ENCODE results near the gene GPS2.

The GPS2 gene

GRCh38 chr17:7306911-7307685 is 8.1 kb downstream of the GPS2 start, which contains the start of gene EIF5A:
Gene EIF5A (plus strand): TSS chr17:7307628. CDS start chr17:7309636, 2,008 bp downstream.
- Histone ChIP-seq H3K9ac (ENCODE audit: low read length) (peak within 1 kb of the TSS; percentile 96), H3K27me3 (ENCODE audit: control insufficient read depth, insufficient read depth, low read length) (no peaks in the 10 kb centered on the region), H3K4me3 (ENCODE audit: low read depth, low read length) (peak within 1 kb of the TSS; percentile 98), H3K9me3 (ENCODE audit: control insufficient read depth, insufficient read depth, low read depth, low read length) (no peaks in the 10 kb centered on the region), H3K27ac (ENCODE audit: low read depth, low read length) (peak within 1 kb of the TSS; percentile 97), H3K4me1 (ENCODE audit: control insufficient read depth, insufficient read depth, low read length) (peaks cover 5% of the 10 kb centered on the region; the same call in 1 of the 2 replicates), H3K36me3 (ENCODE audit: control insufficient read depth, insufficient read depth, low read length) (peaks cover 34% of the 10 kb centered on the region)

GRCh38 chr17:7304179-7304578 is 11.0 kb downstream of the GPS2 start:
- peaks cover 2% of the 10 kb centered on the region; the same call in 1 of the 2 replicates for H3K4me1 ChIP-seq (ENCODE audit: control insufficient read depth, insufficient read depth, low read length)
- H3K27ac ChIP-seq (ENCODE audit: low read depth, low read length) = no peak overlapping the region
- peaks cover 6% of the 10 kb centered on the region for H3K36me3 ChIP-seq (ENCODE audit: control insufficient read depth, insufficient read depth, low read length)
- H3K4me3 ChIP-seq (ENCODE audit: low read depth, low read length) = no peak overlapping the region
- H3K9ac ChIP-seq (ENCODE audit: low read length) = no peak overlapping the region
- 0 out of 2 replicates have a peak, but pooled peaks cover 4% of the 10 kb centered on the region for H3K27me3 ChIP-seq (ENCODE audit: control insufficient read depth, insufficient read depth, low read length)
- no peaks in the 10 kb centered on the region for H3K9me3 ChIP-seq (ENCODE audit: control insufficient read depth, insufficient read depth, low read depth, low read length)

GRCh38 chr17:7296189-7296861 is 18.8 kb downstream of the GPS2 start:
- Histone ChIP-seq H3K4me1 (ENCODE audit: control insufficient read depth, insufficient read depth, low read length) (peaks cover 18% of the 10 kb centered on the region), H3K27ac (ENCODE audit: low read depth, low read length) (no peak overlapping the region), H3K9me3 (ENCODE audit: control insufficient read depth, insufficient read depth, low read depth, low read length) (no peaks in the 10 kb centered on the region), H3K4me3 (ENCODE audit: low read depth, low read length) (peak overlapping the region; percentile 15), H3K27me3 (ENCODE audit: control insufficient read depth, insufficient read depth, low read length) (peaks cover 29% of the 10 kb centered on the region), H3K36me3 (ENCODE audit: control insufficient read depth, insufficient read depth, low read length) (no peaks in the 10 kb centered on the region), H3K9ac (ENCODE audit: low read length) (no peak overlapping the region)

GRCh38 chr17:7295230-7296180 is 19.7 kb downstream of the GPS2 start:
- Histone ChIP-seq H3K4me3 (ENCODE audit: low read depth, low read length) (peak overlapping the region; percentile 83), H3K4me1 (ENCODE audit: control insufficient read depth, insufficient read depth, low read length) (peaks cover 18% of the 10 kb centered on the region), H3K9me3 (ENCODE audit: control insufficient read depth, insufficient read depth, low read depth, low read length) (no peaks in the 10 kb centered on the region), H3K27me3 (ENCODE audit: control insufficient read depth, insufficient read depth, low read length) (peaks cover 29% of the 10 kb centered on the region), H3K27ac (ENCODE audit: low read depth, low read length) (no peak overlapping the region), H3K36me3 (ENCODE audit: control insufficient read depth, insufficient read depth, low read length) (0 out of 2 replicates have a peak, but pooled peaks cover 2% of the 10 kb centered on the region), H3K9ac (ENCODE audit: low read length) (peak overlapping the region; percentile 51)

- Histone ChIP-seq H3K27ac (ENCODE audit: low read depth, low read length) (no peak within 1 kb of the TSS; the same call in 1 of the 2 replicates), H3K36me3 (ENCODE audit: control insufficient read depth, insufficient read depth, low read length) (0 out of 2 replicates have a peak, but pooled peaks cover 2% of the 10 kb centered on the region), H3K4me3 (ENCODE audit: low read depth, low read length) (peak within 1 kb of the TSS; percentile 83), H3K9me3 (ENCODE audit: control insufficient read depth, insufficient read depth, low read depth, low read length) (no peaks in the 10 kb centered on the region), H3K27me3 (ENCODE audit: control insufficient read depth, insufficient read depth, low read length) (peaks cover 26% of the 10 kb centered on the region), H3K4me1 (ENCODE audit: control insufficient read depth, insufficient read depth, low read length) (peaks cover 18% of the 10 kb centered on the region), H3K9ac (ENCODE audit: low read length) (peak within 1 kb of the TSS; percentile 51)
Observed at GRCh38 chr17:7294614-7295153, 20.5 kb downstream of the GPS2 start, which contains the start of gene YBX2. Gene YBX2 (minus strand): TSS chr17:7294639. CDS start chr17:7294500, 139 bp downstream.

- peaks cover 18% of the 10 kb centered on the region for H3K4me1 ChIP-seq (ENCODE audit: control insufficient read depth, insufficient read depth, low read length)
- H3K4me3 ChIP-seq (ENCODE audit: low read depth, low read length) = peak overlapping the region; percentile 46
- peaks cover 25% of the 10 kb centered on the region for H3K27me3 ChIP-seq (ENCODE audit: control insufficient read depth, insufficient read depth, low read length)
- no peak overlapping the region for H3K9ac ChIP-seq (ENCODE audit: low read length)
- H3K9me3 ChIP-seq (ENCODE audit: control insufficient read depth, insufficient read depth, low read depth, low read length) = no peaks in the 10 kb centered on the region
- 0 out of 2 replicates have a peak, but pooled peaks cover 2% of the 10 kb centered on the region for H3K36me3 ChIP-seq (ENCODE audit: control insufficient read depth, insufficient read depth, low read length)
- H3K27ac ChIP-seq (ENCODE audit: low read depth, low read length) = no peak overlapping the region; the same call in 1 of the 2 replicates
Observed at GRCh38 chr17:7293816-7294613, 21.1 kb downstream of the GPS2 start.

GRCh38 chr17:7293159-7293558 is 22.0 kb downstream of the GPS2 start:
- Histone ChIP-seq H3K9ac (ENCODE audit: low read length) (no peak overlapping the region), H3K9me3 (ENCODE audit: control insufficient read depth, insufficient read depth, low read depth, low read length) (no peaks in the 10 kb centered on the region), H3K4me3 (ENCODE audit: low read depth, low read length) (peak overlapping the region; percentile 46; the same call in 1 of the 2 replicates), H3K36me3 (ENCODE audit: control insufficient read depth, insufficient read depth, low read length) (0 out of 2 replicates have a peak, but pooled peaks cover 2% of the 10 kb centered on the region), H3K27ac (ENCODE audit: low read depth, low read length) (no peak overlapping the region), H3K4me1 (ENCODE audit: control insufficient read depth, insufficient read depth, low read length) (peaks cover 18% of the 10 kb centered on the region), H3K27me3 (ENCODE audit: control insufficient read depth, insufficient read depth, low read length) (peaks cover 23% of the 10 kb centered on the region)

GRCh38 chr17:7292729-7293128 is 22.4 kb downstream of the GPS2 start:
- no peak overlapping the region for H3K27ac ChIP-seq (ENCODE audit: low read depth, low read length)
- H3K9ac ChIP-seq (ENCODE audit: low read length) = no peak overlapping the region
- H3K9me3 ChIP-seq (ENCODE audit: control insufficient read depth, insufficient read depth, low read depth, low read length) = no peaks in the 10 kb centered on the region
- no peak overlapping the region for H3K4me3 ChIP-seq (ENCODE audit: low read depth, low read length)
- peaks cover 22% of the 10 kb centered on the region for H3K27me3 ChIP-seq (ENCODE audit: control insufficient read depth, insufficient read depth, low read length)
- peaks cover 18% of the 10 kb centered on the region for H3K4me1 ChIP-seq (ENCODE audit: control insufficient read depth, insufficient read depth, low read length)
- peaks cover 5% of the 10 kb centered on the region; the same call in 1 of the 2 replicates for H3K36me3 ChIP-seq (ENCODE audit: control insufficient read depth, insufficient read depth, low read length)

- H3K9me3 ChIP-seq (ENCODE audit: control insufficient read depth, insufficient read depth, low read depth, low read length) = no peaks in the 10 kb centered on the region
- peaks cover 22% of the 10 kb centered on the region for H3K27me3 ChIP-seq (ENCODE audit: control insufficient read depth, insufficient read depth, low read length)
- H3K36me3 ChIP-seq (ENCODE audit: control insufficient read depth, insufficient read depth, low read length) = peaks cover 10% of the 10 kb centered on the region; the same call in 1 of the 2 replicates
- H3K4me3 ChIP-seq (ENCODE audit: low read depth, low read length) = no peak overlapping the region
- no peak overlapping the region for H3K27ac ChIP-seq (ENCODE audit: low read depth, low read length)
- H3K9ac ChIP-seq (ENCODE audit: low read length) = no peak overlapping the region
- peaks cover 18% of the 10 kb centered on the region for H3K4me1 ChIP-seq (ENCODE audit: control insufficient read depth, insufficient read depth, low read length)
Observed at GRCh38 chr17:7292194-7292593, 23.0 kb downstream of the GPS2 start.

Measured in HUES6 (cell line).